GM21528 (cell line): ENCODE data around the gene LRP1B.

Experiments
- ATAC-seq: cut with Tn5 transposase; IDR thresholded peaks from one replicate; pipeline ENCODE4 v1.9.1; 2021; ENCODE audit warnings: mild to moderate bottlenecking, moderate library complexity; ENCODE audit not compliant: unreplicated experiment, low FRiP score

LRP1B gene

GRCh38 chr2:141529659-141530058, 601.2 kb downstream of the LRP1B start:
- no peak for ATAC-seq

GRCh38 chr2:141528990-141529389, 601.8 kb downstream of the LRP1B start:
- ATAC-seq = no peak

- no peak for ATAC-seq
Observed at GRCh38 chr2:141526760-141527159, 604.1 kb downstream of the LRP1B start.

GRCh38 chr2:141524777-141525176, 606.0 kb downstream of the LRP1B start:
- ATAC-seq = no peak

- ATAC-seq = no peak
Observed at GRCh38 chr2:141523199-141523598, 607.6 kb downstream of the LRP1B start.

- ATAC-seq = no peak
Observed at GRCh38 chr2:141522702-141523101, 608.1 kb downstream of the LRP1B start.

GRCh38 chr2:141522048-141522447, 608.8 kb downstream of the LRP1B start:
- ATAC-seq = no peak

- no peak for ATAC-seq
Observed at GRCh38 chr2:141519906-141520305, 610.9 kb downstream of the LRP1B start.

- no peak for ATAC-seq
Observed at GRCh38 chr2:141517852-141518421, 612.9 kb downstream of the LRP1B start.

GRCh38 chr2:141517180-141517851, 613.5 kb downstream of the LRP1B start:
- ATAC-seq = no peak

GRCh38 chr2:141515931-141516330, 614.9 kb downstream of the LRP1B start:
- no peak for ATAC-seq

GRCh38 chr2:141513853-141514252, 617.0 kb downstream of the LRP1B start:
- peak; percentile 98 for ATAC-seq

GRCh38 chr2:141508806-141509595, 621.8 kb downstream of the LRP1B start:
- ATAC-seq = no peak

- ATAC-seq = no peak
Observed at GRCh38 chr2:141508086-141508752, 622.6 kb downstream of the LRP1B start.

- no peak for ATAC-seq
Observed at GRCh38 chr2:141506135-141506534, 624.7 kb downstream of the LRP1B start.

- ATAC-seq = no peak
Observed at GRCh38 chr2:141501752-141502151, 629.1 kb downstream of the LRP1B start.

- ATAC-seq = no peak
Observed at GRCh38 chr2:141499123-141499522, 631.7 kb downstream of the LRP1B start.

- ATAC-seq = no peak
Observed at GRCh38 chr2:141498561-141498960, 632.3 kb downstream of the LRP1B start.

GRCh38 chr2:141497272-141497671, 633.5 kb downstream of the LRP1B start:
- ATAC-seq = no peak

GRCh38 chr2:141496810-141497209, 634.0 kb downstream of the LRP1B start:
- no peak for ATAC-seq

- ATAC-seq = no peak
Observed at GRCh38 chr2:141493936-141494335, 636.9 kb downstream of the LRP1B start.
